Activated CD8-positive, alpha-beta T cell treated with anti-CD3 and anti-CD28 coated beads for 36 hours (primary cell): ENCODE data around the gene GLP1R. TPM values are rescaled to one million over a fixed set of nuclear protein-coding genes. Genes with fewer than 3 reads are reported as not detected.

Experiments
- ATAC-seq: fragments of 200-7000 bp; cut with Tn5 transposase; one replicate; pipeline ENCODE4 v1.10.0; 2021; ENCODE audit warnings: mild to moderate bottlenecking, moderate library complexity
- CTCF ChIA-PET: fragments of 350-600 bp; sonication (Branson Sonifier 250); formaldehyde crosslinking; loops from one replicate; lab custom pipeline; 2021; ENCODE audit warnings: antibody characterized with exemption; lab: Charles Lee
- POLR2A ChIA-PET: fragments of 350-600 bp; sonication (Branson Sonifier 250); formaldehyde crosslinking; loops from one replicate; lab custom pipeline; 2021; ENCODE audit warnings: antibody characterized with exemption; lab: Charles Lee
- DNase-seq: peaks from one replicate; pipeline ENCODE4 v3.0.0-alpha.2; 2020
- H3K27ac Mint-ChIP-seq: one replicate; pipeline ENCODE4 v1.8.0; 2021; ENCODE audit warnings: mild to moderate bottlenecking, mixed read lengths
- H3K27me3 Mint-ChIP-seq: one replicate; pipeline ENCODE4 v1.8.0; 2021; ENCODE audit warnings: mixed read lengths
- H3K36me3 Mint-ChIP-seq: one replicate; pipeline ENCODE4 v1.8.0; 2021; ENCODE audit warnings: low read depth, mixed read lengths
- H3K4me1 Mint-ChIP-seq: one replicate; pipeline ENCODE4 v1.8.0; 2021; ENCODE audit warnings: low read depth, mixed read lengths
- H3K4me3 Mint-ChIP-seq: one replicate; pipeline ENCODE4 v1.8.0; 2021; ENCODE audit warnings: mild to moderate bottlenecking, moderate library complexity, mixed read lengths
- H3K9me3 Mint-ChIP-seq: one replicate; pipeline ENCODE4 v1.8.0; 2021; ENCODE audit warnings: mixed read lengths
- CTCF ChIP-seq: fragments of 200-600 bp; IDR thresholded peaks from one replicate; pipeline ENCODE4 v1.8.0; 2022; ENCODE audit warnings: antibody characterized with exemption, mild to moderate bottlenecking
- intact Hi-C: fragments of 100-400 bp; cut with micrococcal nuclease; formaldehyde crosslinking; loops from one replicate; pipeline ENCODE4 v1.10.0; 2022
- total RNA-seq, 2 experiments: library from RNA; stranded (reverse); gene quantifications; one replicate each; pipeline ENCODE4 v1.2.3, GENCODE V29; 2021

GLP1R gene
- total RNA-seq, 2 experiments from 2014 or later, result 0.81 to 1.1 TPM

GRCh38 chr6:39047434-39048327 is 900 bp upstream of the GLP1R start:
- H3K27me3 Mint-ChIP-seq, result peaks cover 31% of the 10 kb centered on the region
- no peak overlapping the region for H3K4me3 Mint-ChIP-seq
- no peaks in the 10 kb centered on the region for H3K9me3 Mint-ChIP-seq
- ATAC-seq (no peak), DNase-seq (no peak)
- intact Hi-C loops, result no loop called here
- no peaks in the 10 kb centered on the region for H3K36me3 Mint-ChIP-seq
- H3K4me1 Mint-ChIP-seq, result peaks cover 28% of the 10 kb centered on the region
- TF ChIP-seq CTCF, result no peak
- CTCF ChIA-PET, result interaction anchor here (1.2 kb wide), 1 partner anchor 52 kb away, joined by 3 read pairs; no protein-coding TSS in a partner anchor
- H3K27ac Mint-ChIP-seq, result no peak overlapping the region
- POLR2A ChIA-PET, result no interaction called here

- peaks cover 28% of the 10 kb centered on the region for H3K4me1 Mint-ChIP-seq
- intact Hi-C loops, result no loop called here
- H3K9me3 Mint-ChIP-seq, result no peaks in the 10 kb centered on the region
- peaks cover 30% of the 10 kb centered on the region for H3K27me3 Mint-ChIP-seq
- no peak for DNase-seq
- H3K36me3 Mint-ChIP-seq, result no peaks in the 10 kb centered on the region
- H3K4me3 Mint-ChIP-seq, result peak overlapping the region; percentile 71
- CTCF ChIA-PET, result interaction anchor here (2.0 to 2.8 kb wide), 2 partner anchors 20 to 117 kb away, joined by 6 to 8 read pairs; no protein-coding TSS in a partner anchor
- ATAC-seq, result no peak
- H3K27ac Mint-ChIP-seq, result no peak overlapping the region
- POLR2A ChIA-PET, result no interaction called here
- TF ChIP-seq CTCF, result no peak
These were observed 1.1 kb downstream of the GLP1R start for GRCh38 chr6:39049575-39050283.

GRCh38 chr6:39050453-39051112 is 2.0 kb downstream of the GLP1R start:
- ChIA-PET POLR2A (no interaction called here), CTCF (interaction anchor here (1.2 to 2.8 kb wide), 3 partner anchors 21 to 116 kb away, joined by 5 to 8 read pairs (median 6); no protein-coding TSS in a partner anchor)
- H3K4me3 Mint-ChIP-seq, result peak overlapping the region; percentile 8
- intact Hi-C loops, result no loop called here
- DNase-seq, result peak; percentile 59
- peak overlapping the region; percentile 22 for H3K27ac Mint-ChIP-seq
- no peak for TF ChIP-seq CTCF
- peaks cover 28% of the 10 kb centered on the region for H3K4me1 Mint-ChIP-seq
- peak; percentile 88 for ATAC-seq
- H3K9me3 Mint-ChIP-seq, result no peaks in the 10 kb centered on the region
- no peaks in the 10 kb centered on the region for H3K36me3 Mint-ChIP-seq
- H3K27me3 Mint-ChIP-seq, result peaks cover 30% of the 10 kb centered on the region

GRCh38 chr6:39051399-39052122 is 3.0 kb downstream of the GLP1R start:
- intact Hi-C loops, result no loop called here
- no peak for TF ChIP-seq CTCF
- DNase-seq (no peak), ATAC-seq (no peak)
- H3K9me3 Mint-ChIP-seq, result no peaks in the 10 kb centered on the region
- H3K36me3 Mint-ChIP-seq, result no peaks in the 10 kb centered on the region
- H3K27ac Mint-ChIP-seq, result no peak overlapping the region
- CTCF ChIA-PET, result interaction anchor here (1.2 to 2.8 kb wide), 3 partner anchors 22 to 115 kb away, joined by 5 to 8 read pairs (median 6); no protein-coding TSS in a partner anchor
- H3K4me3 Mint-ChIP-seq, result no peak overlapping the region
- H3K27me3 Mint-ChIP-seq, result peaks cover 32% of the 10 kb centered on the region
- POLR2A ChIA-PET, result no interaction called here
- peaks cover 28% of the 10 kb centered on the region for H3K4me1 Mint-ChIP-seq
